Gastrocnemius medialis (tissue), 4 donors: ENCODE results near the gene YIF1A.

Experiments used
- CTCF ChIP-seq, 5 experiments: fragments of 450-650 bp in 3 of 5; fragments of 200-600 bp in 2 of 5; sonication (generic) in 2 of 5; IDR thresholded peaks in 4 of 5; conservative IDR thresholded peaks in 1 of 5; 1 replicate in 4 of 5; 2 replicates in 1 of 5; pipeline ENCODE4 v1.5.1; 2016 to 2019; ENCODE audit warnings: antibody characterized with exemption in 5 of 5, mild to moderate bottlenecking in 3 of 5, moderate library complexity in 3 of 5
- POLR2A ChIP-seq, 2 donors: fragments of 450-650 bp; IDR thresholded peaks; one replicate each; pipeline ENCODE4 v1.6.1; 2017; ENCODE audit warnings: antibody characterized with exemption in 2 of 2, mild to moderate bottlenecking in 2 of 2, moderate library complexity in 2 of 2

- no peak for TF ChIP-seq CTCF (IDR thresholded peaks at IDR 0.05 in 4 of 5, conservative IDR thresholded peaks at IDR 0.05 in 1 of 5)
- TF ChIP-seq POLR2A (IDR thresholded peaks at IDR 0.05) = no peak
These were observed 6.0 kb upstream of the YIF1A start for GRCh38 chr11:66294626-66295620.
